COLO829 (cell line): ENCODE data around the gene MTARC2.

ENCODE experiments used
- DNase-seq: peaks from one replicate; pipeline ENCODE4 v3.0.0; 2012; ENCODE audit warnings: low spot score

The MTARC2 gene

GRCh38 chr1:220827445-220828178 is 79.5 kb downstream of the MTARC2 start:
- DNase-seq, result no peak

- DNase-seq, result no peak
Observed at GRCh38 chr1:220828179-220828490, 80.0 kb downstream of the MTARC2 start.

- no peak for DNase-seq
Observed at GRCh38 chr1:220828950-220829586, 80.9 kb downstream of the MTARC2 start.

DNA sequence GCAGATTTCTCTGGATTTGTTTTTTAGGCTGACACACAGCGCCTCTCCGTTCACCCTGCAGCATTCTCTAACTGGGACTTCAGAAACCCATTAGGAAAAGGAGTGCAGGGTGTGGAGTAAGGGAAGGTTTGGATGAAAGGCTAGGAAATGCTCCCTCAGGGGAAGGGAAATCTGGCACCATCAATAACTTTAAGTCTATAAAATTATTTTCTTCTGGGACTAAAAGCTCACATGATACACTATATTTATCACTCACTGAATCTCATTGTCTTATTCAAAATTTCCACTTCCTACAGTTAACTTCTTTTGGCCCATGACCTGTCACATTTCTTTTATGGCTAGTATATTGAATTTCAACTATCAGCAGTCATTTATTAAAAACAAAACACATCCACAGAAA is 85.3 kb downstream of the MTARC2 start:
- peak; percentile 74 for DNase-seq
